Type B pancreatic cell (in vitro differentiated cells): ENCODE data around the gene FNDC1. TPM values are rescaled to one million over a fixed set of nuclear protein-coding genes. Genes with fewer than 3 reads are reported as not detected.

Experiments
- DNase-seq: peaks from one replicate; pipeline ENCODE4 v3.0.0; 2021; ENCODE audit warnings: mixed read lengths; ENCODE audit not compliant: unreplicated experiment; ENCODE audit errors: extremely low spot score
- H3K27ac Mint-ChIP-seq: 2 replicates; pipeline ENCODE4 v1.8.0; 2021; ENCODE audit warnings: mild to moderate bottlenecking, mixed read lengths
- H3K27me3 Mint-ChIP-seq: 2 replicates; pipeline ENCODE4 v1.8.0; 2021; ENCODE audit warnings: mixed read lengths
- H3K36me3 Mint-ChIP-seq: 2 replicates; pipeline ENCODE4 v1.8.0; 2021; ENCODE audit warnings: mixed read lengths
- H3K4me1 Mint-ChIP-seq: one replicate; pipeline ENCODE4 v1.8.0; 2021; ENCODE audit warnings: mixed read lengths; ENCODE audit not compliant: unreplicated experiment
- H3K4me3 Mint-ChIP-seq: 2 replicates; pipeline ENCODE4 v1.8.0; 2021; ENCODE audit warnings: mild to moderate bottlenecking, mixed read lengths
- H3K9me3 Mint-ChIP-seq: 2 replicates; pipeline ENCODE4 v1.8.0; 2021; ENCODE audit warnings: mixed read lengths
- total RNA-seq: library from RNA; stranded (reverse); gene quantifications from 2 replicates; pipeline ENCODE4 v1.2.1, GENCODE V29; 2021; ENCODE audit warnings: low replicate concordance
- TF ChIP-seq, protein P1 (sequence below): fragments of 200-600 bp; sonication (generic); conservative IDR thresholded peaks from 2 replicates; pipeline ENCODE4 v1.5.0; 2021; ENCODE audit warnings: antibody characterized with exemption, mild to moderate bottlenecking

Gene FNDC1
- total RNA-seq, 1 donor from 2014 or later: 1.7 TPM

DNA sequence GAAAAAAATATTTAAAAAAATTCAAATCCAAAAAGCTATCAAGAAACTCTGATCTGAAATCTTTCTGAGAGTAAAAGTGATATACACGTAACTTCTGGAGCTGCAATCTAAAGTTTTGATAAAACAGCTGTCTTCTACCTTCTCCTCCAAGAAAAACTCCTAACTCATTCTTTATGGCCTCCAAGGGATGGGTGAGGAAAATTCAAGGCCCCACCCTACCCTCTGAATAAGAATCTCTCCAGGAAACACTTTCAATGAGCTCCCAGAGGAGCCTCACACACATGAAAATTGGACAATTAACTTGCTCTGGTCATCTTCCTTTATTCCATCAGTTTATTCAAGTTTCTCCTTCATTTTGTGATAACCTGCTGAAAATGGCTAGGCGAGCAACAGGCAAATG, 93.4 kb downstream of the FNDC1 start:
- no peak for DNase-seq
- TF ChIP-seq, protein P1, sequence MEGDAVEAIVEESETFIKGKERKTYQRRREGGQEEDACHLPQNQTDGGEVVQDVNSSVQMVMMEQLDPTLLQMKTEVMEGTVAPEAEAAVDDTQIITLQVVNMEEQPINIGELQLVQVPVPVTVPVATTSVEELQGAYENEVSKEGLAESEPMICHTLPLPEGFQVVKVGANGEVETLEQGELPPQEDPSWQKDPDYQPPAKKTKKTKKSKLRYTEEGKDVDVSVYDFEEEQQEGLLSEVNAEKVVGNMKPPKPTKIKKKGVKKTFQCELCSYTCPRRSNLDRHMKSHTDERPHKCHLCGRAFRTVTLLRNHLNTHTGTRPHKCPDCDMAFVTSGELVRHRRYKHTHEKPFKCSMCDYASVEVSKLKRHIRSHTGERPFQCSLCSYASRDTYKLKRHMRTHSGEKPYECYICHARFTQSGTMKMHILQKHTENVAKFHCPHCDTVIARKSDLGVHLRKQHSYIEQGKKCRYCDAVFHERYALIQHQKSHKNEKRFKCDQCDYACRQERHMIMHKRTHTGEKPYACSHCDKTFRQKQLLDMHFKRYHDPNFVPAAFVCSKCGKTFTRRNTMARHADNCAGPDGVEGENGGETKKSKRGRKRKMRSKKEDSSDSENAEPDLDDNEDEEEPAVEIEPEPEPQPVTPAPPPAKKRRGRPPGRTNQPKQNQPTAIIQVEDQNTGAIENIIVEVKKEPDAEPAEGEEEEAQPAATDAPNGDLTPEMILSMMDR: no peak
- Mint-ChIP-seq H3K4me3 (no peak overlapping the region), H3K9me3 (no peaks in the 10 kb centered on the region), H3K36me3 (no peaks in the 10 kb centered on the region), H3K4me1 (no peaks in the 10 kb centered on the region), H3K27ac (no peak overlapping the region), H3K27me3 (peaks cover 13% of the 10 kb centered on the region)

DNA sequence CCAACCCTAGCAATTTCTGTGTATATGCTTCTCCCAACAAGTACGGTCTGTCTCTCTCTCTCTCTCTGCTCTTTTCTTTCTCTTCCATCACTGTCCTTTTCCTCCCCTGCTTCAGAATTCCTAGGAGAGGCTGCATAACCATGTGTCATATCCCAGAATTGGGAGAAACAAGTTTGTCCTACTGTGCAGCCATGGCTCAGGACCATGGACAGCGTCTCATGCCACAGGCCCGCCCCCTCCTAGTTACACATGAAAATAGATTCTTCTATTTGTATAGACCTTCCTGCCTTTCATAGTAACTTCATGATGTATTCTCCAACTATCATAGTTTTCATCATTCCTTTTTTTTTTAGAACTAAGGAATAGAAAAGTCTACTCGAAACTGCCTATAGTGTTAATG, 98.0 kb downstream of the FNDC1 start:
- TF ChIP-seq, protein P1: no peak
- no peak for DNase-seq
- H3K4me3 Mint-ChIP-seq: no peak overlapping the region

DNA sequence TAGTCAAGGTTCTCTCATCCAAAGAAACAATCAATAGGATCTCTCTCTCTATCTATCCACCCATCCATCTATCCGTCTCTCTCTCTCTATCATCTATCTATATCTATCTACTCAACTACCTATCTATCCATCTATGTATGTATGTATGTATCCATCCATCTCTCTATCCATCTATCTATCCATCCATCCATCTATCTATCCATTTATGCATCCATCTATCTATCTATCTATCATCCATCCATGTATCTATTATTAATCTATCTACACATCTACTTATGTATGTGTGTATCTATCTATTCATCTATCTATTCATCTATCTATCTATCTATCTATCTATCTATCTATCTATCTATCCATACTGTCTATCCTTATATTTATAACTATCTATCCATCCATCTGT, 99.3 kb downstream of the FNDC1 start:
- TF ChIP-seq, protein P1: no peak
- H3K27me3 Mint-ChIP-seq: peaks cover 15% of the 10 kb centered on the region
- H3K36me3 Mint-ChIP-seq: no peaks in the 10 kb centered on the region
- no peak overlapping the region for H3K4me3 Mint-ChIP-seq
- no peak overlapping the region for H3K27ac Mint-ChIP-seq
- H3K4me1 Mint-ChIP-seq: no peaks in the 10 kb centered on the region
- no peaks in the 10 kb centered on the region for H3K9me3 Mint-ChIP-seq
- no peak for DNase-seq

More for the DNA sequence above, 98.0 kb downstream of the FNDC1 start:
- no peak overlapping the region for H3K27ac Mint-ChIP-seq
- H3K36me3 Mint-ChIP-seq: no peaks in the 10 kb centered on the region
- H3K27me3 Mint-ChIP-seq: peaks cover 16% of the 10 kb centered on the region
- no peaks in the 10 kb centered on the region for H3K9me3 Mint-ChIP-seq
- H3K4me1 Mint-ChIP-seq: no peaks in the 10 kb centered on the region

DNA sequence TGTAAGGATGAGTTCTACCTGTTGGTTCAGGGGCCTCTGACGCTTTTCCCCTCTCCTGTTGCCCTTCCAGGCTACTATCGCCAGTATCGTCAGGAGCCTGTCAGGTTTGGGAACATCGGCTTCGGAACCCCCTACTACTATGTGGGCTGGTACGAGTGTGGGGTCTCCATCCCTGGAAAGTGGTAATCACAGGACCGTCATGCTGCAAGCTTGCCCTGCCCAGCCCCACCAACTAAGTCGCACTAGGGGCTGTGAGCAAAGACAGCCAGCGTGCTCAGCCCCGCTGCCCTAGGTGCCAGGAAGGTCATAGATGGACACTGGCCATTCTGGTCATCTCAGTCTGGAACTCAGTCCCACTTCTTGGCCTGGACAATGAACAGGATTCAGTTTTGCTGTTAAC, 102.1 kb downstream of the FNDC1 start:
- Mint-ChIP-seq H3K27me3 (peaks cover 24% of the 10 kb centered on the region), H3K36me3 (no peaks in the 10 kb centered on the region), H3K27ac (no peak overlapping the region), H3K4me1 (no peaks in the 10 kb centered on the region), H3K9me3 (no peaks in the 10 kb centered on the region), H3K4me3 (no peak overlapping the region)
- no peak for DNase-seq
- TF ChIP-seq, protein P1: no peak

DNA sequence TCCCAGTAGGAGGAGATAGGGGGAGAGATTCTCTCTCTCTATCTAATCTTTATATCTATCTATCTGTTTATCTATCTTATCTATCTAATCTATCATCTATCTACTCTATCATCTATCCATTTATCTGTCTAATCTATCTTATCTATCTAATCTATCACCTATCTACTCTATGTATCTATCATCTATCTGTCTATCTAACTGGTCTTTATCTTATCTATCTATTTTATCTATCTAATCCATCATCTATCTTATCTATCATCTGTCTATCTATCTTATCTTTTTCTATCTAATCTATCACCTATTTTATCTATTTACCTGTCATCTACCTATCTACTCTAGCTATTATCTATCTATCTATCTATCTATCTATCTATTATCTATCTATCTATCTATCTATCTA, 109.4 kb downstream of the FNDC1 start:
- DNase-seq: no peak
- peaks cover 16% of the 10 kb centered on the region for H3K27me3 Mint-ChIP-seq
- TF ChIP-seq, protein P1: no peak
- no peaks in the 10 kb centered on the region for H3K9me3 Mint-ChIP-seq
- no peak overlapping the region for H3K27ac Mint-ChIP-seq
- no peak overlapping the region for H3K4me3 Mint-ChIP-seq
- H3K36me3 Mint-ChIP-seq: no peaks in the 10 kb centered on the region
- no peaks in the 10 kb centered on the region for H3K4me1 Mint-ChIP-seq

DNA sequence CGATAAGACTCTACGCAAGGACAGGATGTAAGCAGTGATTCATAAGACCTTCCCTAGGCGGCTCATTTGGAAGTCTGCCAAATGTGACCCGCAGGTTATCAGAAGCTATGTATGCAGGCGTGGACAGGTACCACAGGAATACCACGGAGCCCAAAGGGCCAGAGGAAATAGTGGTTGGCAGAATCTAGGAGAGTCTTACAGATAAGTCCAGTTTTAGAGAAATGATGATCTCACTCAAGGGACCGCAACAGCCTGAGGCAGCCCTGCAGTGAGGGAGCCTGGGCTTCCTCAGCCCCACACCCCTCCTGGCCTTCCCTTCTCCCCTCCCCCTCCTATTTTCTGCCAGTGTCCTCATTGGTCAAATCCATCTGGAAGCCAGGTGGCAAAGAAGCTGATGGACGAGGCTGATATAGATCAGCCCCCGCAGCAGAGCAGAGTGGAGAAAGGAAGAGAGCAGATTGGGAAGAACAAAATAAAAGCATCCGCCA, 110.6 kb downstream of the FNDC1 start:
- DNase-seq: no peak
- Mint-ChIP-seq H3K9me3 (peaks cover under 1% of the 10 kb centered on the region), H3K27me3 (peaks cover 16% of the 10 kb centered on the region), H3K27ac (no peak overlapping the region), H3K36me3 (no peaks in the 10 kb centered on the region), H3K4me3 (no peak overlapping the region), H3K4me1 (no peaks in the 10 kb centered on the region)
- TF ChIP-seq, protein P1: no peak
